Ovary (tissue), 9 donors: ENCODE data around the gene GRIK4. TPM values are rescaled to one million over a fixed set of nuclear protein-coding genes. Genes with fewer than 3 reads are reported as not detected.

ENCODE experiments used
- DNase-seq, 5 donors: peaks; one replicate each; pipeline ENCODE4 v3.0.0-alpha.2; 2019 to 2020
- H3K27ac ChIP-seq, 2 donors: fragments of 200-600 bp; one replicate each; pipeline versions ENCODE4 v1.5.1 to v1.8.0; 2019 to 2022
- H3K27me3 ChIP-seq: fragments of 200-600 bp; one replicate; pipeline ENCODE4 v1.8.0; 2022
- H3K36me3 ChIP-seq: fragments of 200-600 bp; sonication (generic); one replicate; pipeline ENCODE4 v1.5.1; 2019
- H3K4me1 ChIP-seq: one replicate; pipeline ENCODE4 v1.8.1; 2013; ENCODE audit warnings: mild to moderate bottlenecking, moderate library complexity; ENCODE audit not compliant: insufficient read depth
- H3K4me3 ChIP-seq: fragments of 200-600 bp; sonication (generic); one replicate; pipeline ENCODE4 v1.5.1; 2017
- H3K9me3 ChIP-seq, 2 donors: fragments of 200-600 bp in 1 of 2; sonication (generic) in 1 of 2; one replicate each; pipeline versions ENCODE4 v1.5.1 to v1.8.1; 2013 to 2019; ENCODE audit warnings: mild to moderate bottlenecking in 1 of 2, moderate library complexity in 1 of 2
- EP300 ChIP-seq: sonication (generic); formaldehyde crosslinking; IDR thresholded peaks from one replicate; pipeline ENCODE4 v1.6.1; 2017; ENCODE audit warnings: antibody characterized with exemption
- POLR2A ChIP-seq: fragments of 450-650 bp; IDR thresholded peaks from one replicate; pipeline ENCODE4 v1.6.1; 2017; ENCODE audit warnings: antibody characterized with exemption, mild to moderate bottlenecking, moderate library complexity
- WGBS, 3 donors: extraction: QIAGEN DNeasy Blood & Tissue Kit in 1 of 3; methylation state at CpG; one replicate each; pipeline versions ENCODE4 v1.1.5 to v1.1.7; 2013 to 2017; 5-methylcytosine and 5-hydroxymethylcytosine counted together
- intact Hi-C, 4 donors: fragments of 100-400 bp; cut with DNase I; formaldehyde crosslinking; loops; one replicate each; pipeline versions ENCODE4 v1.11.0 to v1.15.1; 2022 to 2023
- polyA plus RNA-seq, 2 donors: library from polyadenylated mRNA; stranded (reverse); fragments of 200-250 nt in 1 of 2; fragments of 350-450 nt in 1 of 2; fragmentation: Illumina TruSeq in 1 of 2; extraction: RNeasy Lipid Tissue Mini Kit (QIAGEN cat#74804) in 1 of 2; gene quantifications; one replicate each; pipeline ENCODE4 v1.2.3, GENCODE V29; 2013 to 2014
- total RNA-seq, 7 donors: library from RNA; depleted of rRNA in 2 of 7; stranded (reverse); fragments of >200 nt in 2 of 7; fragmentation: NEBNext Ultra II Directional in 3 of 7; extraction: Animal tissue kit (Norgen Biotek cat#: 25700) in 3 of 7; gene quantifications; one replicate each; pipeline versions ENCODE4 v1.1.0 to v1.2.4, GENCODE V29; 2016 to 2023
- TF ChIP-seq, protein P1 (sequence below), 3 donors: fragments of 450-650 bp in 2 of 3; fragments of 200-600 bp in 1 of 3; IDR thresholded peaks; one replicate each; pipeline versions ENCODE4 v1.5.1 to v1.8.0; 2016 to 2022; ENCODE audit warnings: antibody characterized with exemption in 3 of 3, mild to moderate bottlenecking in 1 of 3
- donor health status: DM: no; HTN: no; CAD: no; lungs with moderate emphysema.
- donor health status: DM: no; HTN: no; CAD: no.
- donor health status: Bipolar disorder and iron deficiency.
- donor health status: DM: yes; HTN: yes; CAD: no.
- donor health status: DM: no; HTN: no; CAD: no.
- donor health status: DM: yes; HTN: yes; CAD: no.

The GRIK4 gene
- total and polyA plus RNA-seq, 9 donors, result 1.3 to 13.4 (median 2.3) TPM

DNA sequence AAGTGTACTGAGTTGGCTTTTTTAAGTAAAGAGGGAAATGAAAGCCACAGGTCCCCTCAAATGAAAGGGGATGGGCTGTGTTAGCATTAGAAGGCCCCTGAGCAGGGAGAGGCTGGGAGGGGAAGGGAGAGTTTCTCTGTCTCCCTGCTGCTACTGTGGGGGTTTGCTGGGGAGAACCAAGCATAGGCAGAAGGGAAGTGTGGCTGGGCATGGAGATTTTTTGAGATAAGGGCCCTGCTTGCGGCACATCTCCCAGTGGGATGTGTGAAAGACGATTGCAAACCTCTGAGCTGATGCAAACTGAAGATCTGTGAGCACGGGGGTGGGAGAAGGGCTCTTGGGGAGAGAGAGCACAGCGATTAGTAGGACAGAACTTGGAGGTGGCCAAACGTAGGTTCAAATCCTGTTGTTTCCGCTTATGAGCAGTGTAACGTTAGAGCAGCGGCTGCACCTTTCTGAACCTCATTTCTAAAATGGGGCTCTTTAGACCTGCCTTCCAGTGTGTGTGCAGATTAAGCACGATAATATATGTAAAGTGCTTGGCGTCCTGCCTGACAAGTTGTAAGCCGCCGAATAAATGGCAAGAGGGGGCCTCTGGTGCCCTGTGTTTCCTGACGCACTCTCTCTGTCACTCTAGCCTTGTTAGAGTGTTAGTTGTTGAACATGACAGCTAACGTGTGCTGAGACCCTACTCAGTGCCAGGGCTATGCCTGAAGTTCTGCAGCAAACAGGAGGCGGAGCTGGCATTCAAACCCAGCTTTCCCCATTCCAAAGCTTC lies 122.3 kb downstream of the GRIK4 start:
- DNase-seq, result no peak
- no peaks in the 10 kb centered on the region for H3K27me3 ChIP-seq
- intact Hi-C loops, result no loop called here
- no peaks in the 10 kb centered on the region for H3K36me3 ChIP-seq
- 83 to 86% (median 85%) methylated on average over 15 of the region's 15 CpGs for WGBS, 3 donors
- H3K4me3 ChIP-seq, result no peak overlapping the region
- H3K27ac ChIP-seq, result no peak overlapping the region
- H3K9me3 ChIP-seq, result no peaks in the 10 kb centered on the region
- H3K4me1 ChIP-seq, result no peaks in the 10 kb centered on the region
- TF ChIP-seq POLR2A (no peak), EP300 (no peak)
- TF ChIP-seq, protein P1, sequence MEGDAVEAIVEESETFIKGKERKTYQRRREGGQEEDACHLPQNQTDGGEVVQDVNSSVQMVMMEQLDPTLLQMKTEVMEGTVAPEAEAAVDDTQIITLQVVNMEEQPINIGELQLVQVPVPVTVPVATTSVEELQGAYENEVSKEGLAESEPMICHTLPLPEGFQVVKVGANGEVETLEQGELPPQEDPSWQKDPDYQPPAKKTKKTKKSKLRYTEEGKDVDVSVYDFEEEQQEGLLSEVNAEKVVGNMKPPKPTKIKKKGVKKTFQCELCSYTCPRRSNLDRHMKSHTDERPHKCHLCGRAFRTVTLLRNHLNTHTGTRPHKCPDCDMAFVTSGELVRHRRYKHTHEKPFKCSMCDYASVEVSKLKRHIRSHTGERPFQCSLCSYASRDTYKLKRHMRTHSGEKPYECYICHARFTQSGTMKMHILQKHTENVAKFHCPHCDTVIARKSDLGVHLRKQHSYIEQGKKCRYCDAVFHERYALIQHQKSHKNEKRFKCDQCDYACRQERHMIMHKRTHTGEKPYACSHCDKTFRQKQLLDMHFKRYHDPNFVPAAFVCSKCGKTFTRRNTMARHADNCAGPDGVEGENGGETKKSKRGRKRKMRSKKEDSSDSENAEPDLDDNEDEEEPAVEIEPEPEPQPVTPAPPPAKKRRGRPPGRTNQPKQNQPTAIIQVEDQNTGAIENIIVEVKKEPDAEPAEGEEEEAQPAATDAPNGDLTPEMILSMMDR (IDR thresholded peaks at IDR 0.05), result no peak

DNA sequence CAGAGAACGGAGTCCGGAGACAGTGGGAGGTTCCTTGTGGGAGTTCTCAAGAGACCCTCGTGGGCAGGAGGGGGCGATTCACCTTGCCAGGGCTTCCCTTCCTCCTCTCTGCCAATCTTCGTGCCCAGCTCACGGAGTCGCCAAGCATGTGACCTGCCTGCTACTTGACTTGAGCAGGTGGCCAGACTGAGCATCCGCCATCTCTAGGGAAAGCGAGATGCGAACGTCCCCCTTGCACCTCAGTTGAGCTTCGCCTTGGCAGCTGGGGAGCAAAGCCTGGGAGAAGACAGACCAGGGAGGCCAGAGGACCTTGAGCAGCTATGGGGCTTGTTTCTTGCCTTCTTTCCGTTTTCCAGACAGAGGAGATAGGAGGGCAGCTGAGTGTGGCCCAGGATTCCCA lies 123.2 kb downstream of the GRIK4 start:
- TF ChIP-seq POLR2A (no peak), EP300 (no peak)
- TF ChIP-seq, protein P1 (IDR thresholded peaks at IDR 0.05), result no peak
- H3K27ac ChIP-seq, result no peak overlapping the region
- WGBS, 3 donors, result 80 to 84% (median 82%) methylated on average over 13 of the region's 13 CpGs
- H3K27me3 ChIP-seq, result no peaks in the 10 kb centered on the region
- no peak overlapping the region for H3K4me3 ChIP-seq
- no peaks in the 10 kb centered on the region for H3K36me3 ChIP-seq
- no peaks in the 10 kb centered on the region for H3K4me1 ChIP-seq
- H3K9me3 ChIP-seq, result no peaks in the 10 kb centered on the region
- intact Hi-C loops, result no loop called here
- DNase-seq, result no peak

DNA sequence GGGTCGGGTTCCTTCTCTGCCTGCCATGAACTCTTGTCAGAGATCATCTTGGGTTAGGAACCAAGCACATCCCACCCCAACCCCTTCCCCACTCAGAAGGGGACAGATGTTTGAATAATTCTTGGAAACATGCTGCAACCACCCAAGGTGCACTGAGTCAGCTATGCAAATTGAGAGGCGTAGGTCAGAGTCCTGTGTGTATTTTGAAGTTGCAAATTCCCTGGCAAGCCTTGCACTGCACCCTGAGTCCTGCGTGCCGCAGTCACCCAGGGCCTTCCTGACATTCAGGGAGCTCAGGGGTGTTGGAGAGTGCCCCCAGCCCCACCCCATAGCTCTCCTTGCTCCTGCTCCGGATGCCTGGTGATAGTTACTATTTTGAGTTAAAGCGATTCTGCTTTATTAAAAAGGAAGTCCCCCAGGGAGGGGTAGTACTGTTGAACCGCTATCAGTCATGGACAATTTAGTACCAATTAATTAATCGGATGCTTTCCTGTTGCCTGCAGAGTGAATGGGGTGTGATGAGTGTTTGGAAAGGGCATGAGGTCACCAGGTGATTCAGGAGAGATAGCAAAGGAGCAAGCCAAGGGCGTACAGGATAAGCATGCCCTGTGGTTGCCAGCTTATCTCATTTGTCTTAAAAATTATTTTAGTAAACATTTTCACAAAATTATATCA lies 123.7 kb downstream of the GRIK4 start:
- TF ChIP-seq POLR2A, result no peak
- TF ChIP-seq, protein P1 (IDR thresholded peaks at IDR 0.05), result no peak
- TF ChIP-seq EP300, result no peak
- H3K4me1 ChIP-seq, result no peaks in the 10 kb centered on the region
- WGBS, 3 donors, result 65 to 78% (median 75%) methylated on average over 9 of the region's 9 CpGs
- no peaks in the 10 kb centered on the region for H3K9me3 ChIP-seq
- intact Hi-C loops, result no loop called here
- no peak overlapping the region for H3K4me3 ChIP-seq
- no peaks in the 10 kb centered on the region for H3K27me3 ChIP-seq
- no peak overlapping the region for H3K27ac ChIP-seq
- no peak for DNase-seq
- H3K36me3 ChIP-seq, result no peaks in the 10 kb centered on the region

DNA sequence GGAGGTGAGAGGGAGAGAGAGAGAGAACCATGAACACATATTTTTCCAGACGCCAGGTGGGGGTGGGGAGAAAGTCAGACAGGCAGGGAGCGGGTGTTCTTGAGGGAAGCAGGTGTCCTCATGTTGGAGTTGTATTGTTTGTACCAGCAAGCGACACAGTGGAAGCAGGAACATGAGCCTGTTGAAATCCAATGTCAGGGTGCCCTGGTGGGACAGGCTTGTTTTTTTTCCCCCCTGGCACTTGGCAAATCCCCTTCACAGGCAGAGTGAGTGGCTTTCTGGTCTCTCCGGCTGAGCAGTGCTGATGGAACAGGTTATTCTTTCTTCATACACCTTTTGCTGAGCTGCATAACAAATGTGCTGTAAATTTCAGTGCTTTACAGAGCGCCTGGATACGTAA lies 125.6 kb downstream of the GRIK4 start:
- no peak for DNase-seq
- 79 to 92% (median 85%) methylated on average over 6 of the region's 6 CpGs for WGBS, 3 donors
- Histone ChIP-seq H3K4me1 (peaks cover 2% of the 10 kb centered on the region), H3K27me3 (no peaks in the 10 kb centered on the region), H3K9me3 (no peaks in the 10 kb centered on the region), H3K4me3 (no peak overlapping the region), H3K36me3 (no peaks in the 10 kb centered on the region), H3K27ac (no peak overlapping the region)
- intact Hi-C loops, result no loop called here
- no peak for TF ChIP-seq EP300
- no peak for TF ChIP-seq POLR2A
- TF ChIP-seq, protein P1 (IDR thresholded peaks at IDR 0.05), result no peak
